Measurements from ENCODE around the gene C16orf92. TPM values are rescaled to one million over a fixed set of nuclear protein-coding genes. Genes with fewer than 3 reads are reported as not detected.
A peak's percentile ranks its signal among the peaks of the same experiment; 100 is the strongest.

Gene C16orf92
- total RNA-seq, 1 donor from 2014 or later, result not detected

DNA sequence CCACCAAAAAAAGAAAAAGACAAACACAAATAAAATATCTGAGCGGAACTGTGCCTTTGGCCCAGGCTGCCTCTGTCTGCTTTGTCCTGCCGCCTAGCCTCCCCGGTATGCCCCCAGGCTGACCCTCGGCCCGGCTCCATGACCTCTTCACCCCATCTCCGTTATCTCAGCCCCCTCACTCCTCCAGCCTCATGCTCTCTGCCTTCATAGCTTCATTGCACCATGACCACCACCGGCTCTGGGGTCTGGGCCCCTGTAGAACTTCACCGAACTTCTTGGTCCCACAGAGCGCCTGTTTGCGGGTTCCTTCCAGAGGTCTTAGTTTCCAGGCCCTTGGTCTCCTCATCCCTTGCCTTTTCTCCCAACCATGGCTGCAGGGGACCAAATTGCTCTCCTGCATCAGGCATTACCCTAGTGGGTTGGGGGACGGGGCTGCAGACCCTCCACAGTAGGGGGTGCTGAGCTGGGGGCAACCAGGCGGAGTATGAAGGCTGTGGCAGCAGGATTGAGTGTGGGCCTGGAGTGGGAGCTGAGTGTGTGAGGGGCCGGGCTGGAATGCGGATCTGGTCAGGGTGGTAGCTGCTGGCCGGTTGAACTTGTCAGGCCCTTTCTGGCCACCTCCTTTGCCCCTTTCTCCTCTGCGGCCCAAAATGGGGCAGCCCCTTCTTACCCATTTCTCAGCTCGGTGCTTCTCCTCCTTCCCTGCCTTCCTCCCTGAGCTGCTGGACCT, 34.5 kb upstream of the C16orf92 start:
- ATAC-seq (no peak), DNase-seq (ENCODE audit: low spot score) (no peak)

DNA sequence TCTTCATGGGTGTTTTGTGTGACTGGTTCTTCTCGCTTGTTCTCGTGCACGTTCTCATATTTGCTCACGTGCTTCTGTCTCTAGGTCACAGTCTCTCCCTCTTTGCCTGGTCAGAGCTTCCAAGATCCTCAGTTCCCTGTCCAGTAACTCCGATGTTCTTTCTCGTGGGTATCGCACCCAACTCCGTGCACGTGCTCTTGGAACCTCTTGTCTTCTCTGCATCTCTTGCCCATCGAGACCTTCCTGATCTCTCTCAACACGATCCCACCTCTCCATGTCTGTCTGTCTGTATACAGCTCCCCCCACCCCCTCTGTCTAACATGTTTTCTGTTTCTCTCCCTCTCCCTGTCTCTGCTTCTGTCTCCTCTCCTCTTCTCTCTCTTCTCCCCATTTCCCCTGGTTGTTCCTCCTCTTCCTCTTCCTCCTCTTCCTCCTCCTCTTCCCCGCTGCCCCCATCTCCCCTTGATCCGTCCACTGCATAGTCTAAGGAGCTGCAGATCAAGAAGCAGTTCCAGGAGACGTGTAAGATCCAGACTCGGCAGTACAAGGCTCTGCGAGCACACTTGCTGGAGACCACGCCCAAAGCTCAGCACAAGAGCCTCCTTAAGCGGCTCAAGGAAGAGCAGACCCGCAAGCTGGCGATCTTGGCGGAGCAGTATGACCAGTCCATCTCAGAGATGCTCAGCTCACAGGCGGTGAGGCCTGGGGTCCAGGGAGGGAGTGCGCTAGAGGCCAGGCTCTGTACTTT, 33.7 kb upstream of the C16orf92 start:
- ATAC-seq (no peak), DNase-seq (ENCODE audit: low spot score) (no peak)

DNA sequence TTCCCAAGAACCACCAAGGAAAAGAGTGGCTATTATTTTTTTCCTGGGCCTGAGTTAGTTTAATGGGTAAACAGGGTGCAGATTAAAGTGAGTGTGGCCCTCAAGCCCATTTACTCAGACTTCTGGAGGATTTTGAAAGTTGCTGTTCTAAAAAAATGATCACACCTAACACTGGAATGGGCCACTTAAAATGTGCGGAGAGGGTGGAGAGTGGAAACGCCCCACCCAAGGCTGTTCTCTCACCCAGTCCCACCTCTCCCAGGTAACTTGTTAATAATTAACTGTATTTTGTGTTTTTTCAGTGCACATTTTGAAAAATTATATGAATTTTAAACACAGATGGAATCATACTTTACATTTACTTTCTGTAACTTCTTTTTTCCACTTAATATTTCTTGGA, 33.0 kb upstream of the C16orf92 start:
- no peak for ATAC-seq
- DNase-seq (ENCODE audit: low spot score), result no peak

DNA sequence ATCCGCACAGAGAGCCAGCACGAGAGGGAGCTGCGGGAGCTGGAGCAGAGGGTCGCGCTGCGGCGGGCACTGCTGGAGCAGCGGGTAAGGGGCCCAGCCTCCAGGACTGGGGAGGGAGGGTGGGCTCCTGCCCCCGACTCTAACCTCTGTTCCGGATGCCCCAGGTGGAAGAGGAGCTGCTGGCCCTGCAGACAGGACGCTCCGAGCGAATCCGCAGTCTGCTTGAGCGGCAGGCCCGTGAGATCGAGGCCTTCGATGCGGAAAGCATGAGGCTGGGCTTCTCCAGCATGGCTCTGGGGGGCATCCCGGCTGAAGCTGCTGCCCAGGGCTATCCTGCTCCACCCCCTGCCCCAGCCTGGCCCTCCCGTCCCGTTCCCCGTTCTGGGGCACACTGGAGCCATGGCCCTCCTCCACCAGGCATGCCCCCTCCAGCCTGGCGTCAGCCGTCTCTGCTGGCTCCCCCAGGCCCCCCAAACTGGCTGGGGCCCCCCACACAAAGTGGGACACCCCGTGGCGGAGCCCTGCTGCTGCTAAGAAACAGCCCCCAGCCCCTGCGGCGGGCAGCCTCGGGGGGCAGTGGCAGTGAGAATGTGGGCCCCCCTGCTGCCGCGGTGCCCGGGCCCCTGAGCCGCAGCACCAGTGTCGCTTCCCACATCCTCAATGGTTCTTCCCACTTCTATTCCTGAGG, 32.0 kb upstream of the C16orf92 start:
- no peak for DNase-seq (ENCODE audit: low spot score)
- ATAC-seq, result no peak

DNA sequence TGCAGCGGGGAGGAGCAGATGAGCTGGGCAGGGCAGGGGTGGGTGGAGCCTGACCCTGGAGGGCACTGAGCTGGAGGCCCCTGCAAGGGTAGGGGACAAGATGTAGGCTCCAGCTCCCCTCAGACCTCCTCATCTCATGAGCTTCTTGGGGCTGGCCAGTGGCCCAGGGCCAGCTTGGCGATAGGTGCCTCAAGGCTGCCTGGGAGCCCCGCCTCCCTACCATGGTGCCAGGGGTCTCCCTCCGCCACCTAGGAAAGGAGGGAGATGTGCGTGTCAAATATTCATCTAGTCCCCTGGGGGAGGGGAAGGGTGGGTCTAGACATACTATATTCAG, 31.5 kb upstream of the C16orf92 start:
- ATAC-seq (no peak), DNase-seq (ENCODE audit: low spot score) (no peak)

DNA sequence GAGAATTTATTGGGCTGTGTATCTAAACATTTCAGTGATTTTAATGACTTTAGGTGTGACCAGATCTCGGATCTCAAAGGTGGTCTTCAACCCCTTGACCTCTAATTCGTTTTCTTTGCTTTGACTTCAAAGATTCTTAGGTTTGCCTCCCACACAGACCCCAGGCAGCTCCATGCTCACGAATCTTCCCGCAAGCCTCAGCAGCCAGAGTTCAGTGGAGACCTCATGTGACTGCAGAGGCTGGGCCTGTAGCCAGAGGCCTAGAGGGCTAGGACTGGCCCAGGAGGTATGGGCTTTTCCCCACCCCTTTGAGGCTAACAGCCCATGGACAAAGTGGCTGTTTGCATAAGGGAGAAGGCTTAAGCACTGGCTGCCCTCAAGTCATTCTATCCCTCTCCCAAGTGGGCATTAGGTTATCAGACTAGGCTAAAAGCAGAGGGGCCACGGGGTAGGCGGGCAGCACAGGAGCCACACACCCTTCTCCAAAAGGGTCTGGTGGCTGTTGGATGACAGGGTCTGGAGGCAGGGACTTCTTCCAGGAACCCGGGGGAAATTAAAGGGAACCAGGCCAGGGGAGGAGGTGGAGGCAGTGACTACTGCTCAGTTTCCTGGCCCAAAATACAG, 30.5 kb upstream of the C16orf92 start:
- no peak for ATAC-seq
- DNase-seq (ENCODE audit: low spot score), result no peak

DNA sequence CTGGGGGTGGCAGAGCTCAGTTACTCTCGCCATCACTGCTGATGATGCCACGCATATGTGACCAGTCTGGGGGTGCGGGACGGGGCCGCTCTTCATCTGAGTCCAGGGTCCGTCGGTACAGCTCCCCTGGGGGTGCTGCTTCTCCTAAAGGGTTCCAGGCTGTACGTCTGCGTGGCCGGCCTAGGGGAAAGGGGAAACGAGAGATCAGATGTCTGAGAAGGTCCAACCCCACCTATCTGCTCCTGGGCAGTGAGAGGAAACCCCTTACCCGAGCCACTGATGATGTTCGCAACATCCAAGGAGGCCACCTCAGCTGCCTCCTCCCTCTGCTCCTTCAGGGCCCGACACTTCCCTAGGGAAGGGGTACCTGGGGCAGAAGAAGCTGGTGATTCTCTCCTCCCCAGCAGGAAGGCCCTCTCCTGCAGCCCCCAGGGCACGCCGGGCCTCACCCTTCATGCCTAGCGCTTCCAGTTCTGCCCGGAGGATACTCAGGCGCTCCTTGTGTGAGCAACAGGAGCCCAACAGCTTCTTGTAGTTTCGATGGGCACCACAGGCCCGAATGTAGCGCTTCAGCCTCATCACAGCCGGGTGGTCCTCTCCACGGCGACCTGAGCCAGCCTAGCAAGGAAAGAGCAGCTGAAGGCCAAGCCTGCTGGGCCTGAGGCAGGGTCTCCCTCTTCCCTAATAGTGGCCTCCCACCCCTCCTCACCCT, 29.7 kb upstream of the C16orf92 start:
- DNase-seq (ENCODE audit: low spot score), result no peak
- no peak for ATAC-seq

DNA sequence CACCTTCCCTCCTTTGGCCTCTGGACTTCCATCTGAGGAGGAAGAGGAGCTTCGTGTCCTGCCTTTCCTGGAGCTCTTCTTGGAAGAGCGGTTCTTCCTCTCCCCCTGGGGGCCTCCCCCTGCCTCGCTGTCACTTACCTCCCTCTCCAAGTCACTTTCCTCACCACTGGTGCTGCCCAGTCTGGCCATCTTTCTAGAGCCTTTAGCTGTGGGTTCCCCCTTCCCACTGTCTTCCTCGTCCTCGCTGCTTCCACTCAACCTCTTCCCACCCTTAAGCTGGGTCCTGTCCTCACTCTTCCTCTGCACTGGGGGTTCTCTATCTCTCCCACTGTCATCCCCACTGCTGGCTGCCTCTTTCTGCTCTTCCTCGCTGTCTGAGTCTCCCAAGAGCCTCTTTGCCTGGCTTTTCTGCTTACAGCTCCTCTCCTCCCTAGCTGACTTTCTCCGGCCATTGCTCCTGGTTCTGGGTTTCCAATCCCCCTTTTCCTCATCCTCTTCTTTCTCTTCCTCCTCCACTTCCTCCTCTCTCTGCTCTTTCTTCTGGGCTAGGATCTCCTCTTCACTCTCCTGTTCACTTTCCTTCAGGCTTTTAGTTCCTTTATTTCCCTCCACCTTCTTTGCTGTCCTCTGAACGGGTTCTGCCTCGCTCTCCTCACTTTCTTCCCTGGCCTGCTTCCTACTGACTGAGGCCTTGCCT, 28.9 kb upstream of the C16orf92 start:
- ATAC-seq, result no peak

DNA sequence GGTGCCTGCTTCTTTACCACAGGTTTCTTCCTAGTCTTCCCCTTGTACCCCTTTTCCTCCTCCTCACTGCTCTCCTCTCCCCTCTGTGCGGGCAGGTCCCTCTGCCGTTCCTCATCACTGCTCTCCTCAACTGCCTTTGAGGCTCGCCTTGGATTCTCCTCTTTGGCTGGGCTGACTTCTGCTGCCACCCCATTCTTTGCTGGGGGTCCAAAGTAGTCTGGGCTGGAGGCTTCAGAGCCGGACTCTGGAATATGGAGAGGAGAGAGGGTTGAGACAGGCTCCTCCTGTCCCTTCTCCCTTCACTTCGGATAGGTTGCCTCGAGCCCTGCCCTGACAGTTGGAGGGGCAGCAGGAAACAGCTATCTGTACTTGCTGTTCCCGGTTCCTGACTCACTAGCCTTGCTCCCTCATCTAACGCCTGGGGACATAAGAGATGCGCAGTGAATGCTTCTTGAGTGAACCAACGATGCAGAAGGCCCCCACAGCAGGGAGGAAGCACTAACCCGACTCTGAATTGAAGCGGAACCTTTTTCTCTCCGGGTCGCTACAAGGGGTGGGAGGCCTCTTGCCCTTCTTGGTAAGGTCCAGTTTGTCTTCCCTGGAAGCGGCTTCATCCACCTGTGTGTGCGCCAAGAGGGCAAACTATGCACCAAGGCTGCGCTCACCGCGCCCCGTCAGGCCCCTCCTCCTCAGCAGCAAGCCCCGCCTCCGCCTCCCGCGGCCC, 28.2 kb upstream of the C16orf92 start:
- ATAC-seq, result peak; percentile 78
- DNase-seq (ENCODE audit: low spot score), result no peak

More for the DNA sequence above, 28.9 kb upstream of the C16orf92 start:
- DNase-seq (ENCODE audit: low spot score), result no peak

DNA sequence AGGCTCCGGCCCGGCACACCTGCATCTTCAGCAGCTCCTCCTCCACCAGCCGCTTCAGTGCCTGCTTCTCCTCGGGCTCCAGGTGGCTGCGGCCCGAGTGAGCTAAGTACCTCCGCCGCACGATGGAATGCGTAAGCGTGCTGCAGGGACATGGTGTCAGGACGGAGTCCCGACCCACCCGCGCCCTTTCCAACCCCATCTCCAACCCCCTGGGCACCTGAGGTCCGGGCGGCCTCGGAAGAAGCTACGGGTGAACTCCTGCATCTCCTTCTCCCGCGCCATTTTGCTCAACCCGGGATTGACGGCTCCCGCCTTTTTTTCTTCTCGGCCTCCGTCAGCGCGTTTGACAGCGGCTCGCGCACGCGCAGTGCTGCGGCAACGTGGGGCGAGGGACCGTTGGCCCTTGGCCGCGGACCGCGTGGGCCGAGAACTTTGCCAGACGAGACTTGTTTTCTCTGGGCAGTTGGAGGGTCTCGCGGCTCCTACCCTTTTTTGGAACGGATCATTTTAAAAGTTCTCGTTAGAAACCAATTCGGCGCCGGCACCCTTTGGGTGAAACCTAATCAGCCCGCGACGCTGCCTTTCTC, 27.6 kb upstream of the C16orf92 start, which contains the start of gene HIRIP3:
TSS of gene HIRIP3 (minus strand) at position 294 of the 587 bp plus-strand sequence. CDS start at position 282, 12 bp downstream.
- peak; percentile 70 for ATAC-seq

DNA sequence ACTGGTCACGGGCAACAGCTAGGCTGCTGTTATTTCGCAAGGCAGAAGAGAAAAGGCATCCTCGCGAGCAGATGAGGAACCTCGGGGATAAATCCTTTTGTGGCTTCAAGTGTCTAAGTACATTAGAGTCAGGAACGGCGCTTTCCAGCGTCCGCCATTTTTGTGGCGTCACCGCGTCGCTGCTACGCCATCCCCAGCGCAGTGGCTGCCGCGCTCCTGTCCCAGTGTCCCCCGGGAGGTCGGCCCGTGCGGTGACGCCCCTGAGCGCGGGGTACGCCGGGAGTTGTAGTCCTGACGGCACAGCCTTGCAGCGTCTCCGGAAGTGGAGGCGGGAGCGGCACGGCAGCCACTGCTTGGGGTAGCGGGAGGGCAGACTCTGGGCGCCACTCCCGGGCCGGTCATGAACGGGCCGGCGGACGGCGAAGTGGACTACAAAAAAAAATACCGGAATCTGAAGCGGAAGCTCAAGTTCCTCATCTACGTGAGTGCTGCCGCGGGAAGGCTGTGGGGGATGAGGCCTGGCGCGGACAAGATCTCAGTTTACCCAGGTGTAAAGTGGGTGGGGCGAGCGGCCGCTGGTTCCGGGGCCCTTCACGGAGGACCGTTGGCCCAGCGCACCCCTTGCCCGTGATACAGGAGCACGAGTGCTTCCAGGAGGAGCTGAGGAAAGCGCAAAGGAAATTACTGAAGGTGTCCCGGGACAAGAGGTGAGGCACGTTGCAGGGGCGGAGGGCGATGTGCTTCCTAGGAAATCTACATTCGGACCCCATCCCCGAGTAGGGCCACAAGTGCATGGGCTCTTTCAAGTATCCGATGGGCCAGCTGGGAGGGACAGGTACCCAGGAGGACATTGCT, 26.9 kb upstream of the C16orf92 start, which contains the start of gene INO80E:
TSS of gene INO80E (plus strand) at position 331 of the 855 bp plus-strand sequence. CDS start at position 401, 70 bp downstream.
- ATAC-seq, result peak; percentile 96
- peak; percentile 99 for DNase-seq (ENCODE audit: low spot score)

More for the DNA sequence above, 27.6 kb upstream of the C16orf92 start, which contains the start of gene HIRIP3:
- peak; percentile 91 for DNase-seq (ENCODE audit: low spot score)

DNA sequence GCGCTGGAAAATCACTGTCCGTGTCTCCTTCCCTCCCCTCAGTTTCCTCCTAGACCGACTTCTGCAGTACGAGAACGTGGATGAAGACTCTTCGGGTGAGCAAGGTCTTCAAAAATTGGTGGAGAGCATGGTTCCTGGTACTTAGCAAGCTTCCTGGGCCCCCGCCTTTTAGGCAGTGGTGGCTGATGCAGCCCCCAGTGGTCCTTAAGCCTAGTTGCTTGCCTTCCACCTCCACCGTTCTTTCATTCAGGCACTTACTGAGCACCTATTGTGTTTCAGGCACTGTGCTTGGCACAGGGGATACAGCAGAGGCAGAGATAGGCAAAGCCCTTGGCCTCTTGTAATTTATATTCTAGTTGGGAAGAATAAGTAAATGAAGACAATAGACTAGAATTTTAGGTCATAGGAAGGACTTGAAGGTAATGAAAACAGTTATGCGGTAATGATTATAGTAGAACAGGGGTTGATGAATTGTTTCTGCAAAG, 26.2 kb upstream of the C16orf92 start:
- no peak for DNase-seq (ENCODE audit: low spot score)
- ATAC-seq, result no peak

DNA sequence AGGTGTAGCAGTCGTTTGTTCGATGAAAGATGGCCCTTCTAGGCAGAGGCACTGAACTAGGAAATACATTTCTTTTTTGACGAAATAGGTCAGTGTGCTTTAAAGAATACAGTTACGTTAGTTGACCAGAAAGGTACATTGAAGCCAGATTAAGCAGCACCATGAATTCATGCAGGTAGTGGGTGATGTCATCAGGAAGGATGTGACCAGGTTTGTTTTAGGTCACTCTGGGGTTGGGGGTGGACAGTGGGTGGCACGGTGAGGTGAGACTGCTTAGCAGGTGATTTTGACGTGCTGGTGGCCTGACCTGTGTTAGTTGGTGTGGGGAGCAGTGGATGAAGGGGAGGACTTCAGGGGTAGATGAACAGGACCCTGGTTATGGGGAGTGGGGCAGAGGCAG, 23.4 kb upstream of the C16orf92 start:
- no peak for DNase-seq (ENCODE audit: low spot score)
- ATAC-seq, result no peak

DNA sequence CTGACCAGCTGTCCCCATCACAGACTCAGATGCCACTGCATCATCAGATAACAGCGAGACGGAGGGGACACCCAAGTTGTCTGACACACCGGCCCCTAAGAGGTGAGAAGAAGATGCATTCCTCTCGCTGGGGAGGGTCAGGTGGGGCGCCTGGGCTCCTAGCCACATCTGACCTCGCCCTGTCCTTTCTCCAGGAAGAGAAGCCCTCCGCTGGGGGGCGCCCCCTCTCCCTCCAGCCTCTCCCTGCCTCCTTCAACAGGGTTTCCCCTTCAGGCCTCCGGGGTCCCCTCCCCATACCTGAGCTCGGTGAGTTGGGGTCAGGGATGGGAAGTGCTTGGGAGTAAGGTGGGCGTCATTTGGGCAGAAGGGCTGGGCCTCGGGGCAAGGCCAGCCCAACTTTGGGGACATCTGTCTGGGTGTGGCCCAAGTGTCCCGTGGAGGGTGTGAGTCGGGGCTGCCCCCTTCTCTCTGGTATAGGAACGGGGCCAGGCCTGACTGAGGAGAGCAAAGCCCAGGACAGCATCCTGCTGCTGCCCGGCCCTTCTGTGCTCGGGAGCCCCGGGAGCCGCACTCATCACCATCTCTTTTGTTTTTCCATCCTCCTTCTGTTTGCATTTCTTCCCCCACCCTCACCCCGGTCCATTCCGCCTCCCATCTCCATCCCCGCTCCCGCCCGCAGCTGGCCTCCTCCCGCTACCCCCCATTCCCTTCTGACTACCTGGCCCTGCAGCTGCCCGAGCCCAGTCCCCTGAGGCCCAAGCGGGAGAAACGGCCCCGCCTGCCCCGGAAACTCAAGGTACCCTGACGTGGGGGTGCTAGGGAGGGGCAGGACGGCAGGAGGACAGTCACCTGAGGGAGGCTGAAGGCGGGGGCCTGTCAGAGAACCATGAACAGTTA, 22.0 kb upstream of the C16orf92 start:
- ATAC-seq (no peak), DNase-seq (ENCODE audit: low spot score) (no peak)

DNA sequence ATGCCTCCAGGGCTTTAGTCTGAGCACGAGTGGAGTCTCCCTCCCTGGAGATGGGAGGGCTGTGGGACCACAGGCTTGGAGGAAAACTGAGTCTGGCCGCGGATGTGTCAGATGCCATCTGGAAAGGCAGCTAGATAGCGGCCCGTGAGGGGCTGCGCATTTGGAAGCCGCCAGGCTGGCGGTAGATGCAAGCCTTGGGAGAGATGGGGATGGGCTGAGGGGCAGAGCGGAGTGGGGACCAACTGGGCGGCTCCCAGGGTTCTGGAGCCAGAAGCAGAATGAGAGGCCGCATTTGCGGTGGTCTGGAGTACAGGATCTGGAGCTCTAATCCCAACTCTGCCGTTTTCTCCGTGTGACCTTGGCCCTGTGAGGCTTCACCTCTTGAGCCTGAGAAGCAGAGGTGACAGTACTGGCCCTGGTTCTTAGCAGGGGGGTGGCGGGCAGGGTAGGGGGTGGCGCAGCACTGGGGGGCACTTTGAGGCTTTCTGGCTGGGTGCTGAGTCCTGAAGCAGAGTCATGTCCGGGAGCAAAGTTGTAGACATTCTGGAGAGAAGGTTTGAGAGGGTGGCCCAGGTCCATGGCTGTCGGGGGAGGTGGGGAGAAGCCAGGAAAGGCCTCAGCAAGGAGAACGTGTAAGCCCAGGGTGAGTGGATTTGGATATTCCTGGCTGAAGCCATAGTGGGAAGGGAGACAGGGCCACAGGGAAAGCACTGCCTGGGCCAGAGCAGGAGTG, 20.2 kb upstream of the C16orf92 start:
- no peak for DNase-seq (ENCODE audit: low spot score)

More for the DNA sequence above, 20.2 kb upstream of the C16orf92 start:
- ATAC-seq, result no peak

Measured in left lobe of liver (tissue), 2 donors.